ENCODE measurements around the gene CDH9.
"Not testable (repeated sequence)": the region's sequence is repeated elsewhere in the genome, so short reads cannot be mapped to it uniquely, and the experiment has no call there.

CDH9 gene

GRCh38 chr5:26884481-26884880 is 153.9 kb downstream of the CDH9 start:
- H3K27ac Mint-ChIP-seq, result no peak overlapping the region
- no peaks in the 10 kb centered on the region for H3K27me3 Mint-ChIP-seq
- H3K36me3 Mint-ChIP-seq, result no peaks in the 10 kb centered on the region
- H3K4me3 Mint-ChIP-seq, result no peak overlapping the region
- H3K9me3 Mint-ChIP-seq (ENCODE audit: low read depth), result peaks cover 9% of the 10 kb centered on the region
- H3K4me1 Mint-ChIP-seq (ENCODE audit: low read depth), result no peaks in the 10 kb centered on the region

GRCh38 chr5:26883375-26883774 is 155.0 kb downstream of the CDH9 start:
- H3K4me1 Mint-ChIP-seq (ENCODE audit: low read depth), result no peaks in the 10 kb centered on the region
- peaks cover 9% of the 10 kb centered on the region for H3K9me3 Mint-ChIP-seq (ENCODE audit: low read depth)
- no peaks in the 10 kb centered on the region for H3K27me3 Mint-ChIP-seq
- H3K36me3 Mint-ChIP-seq, result no peaks in the 10 kb centered on the region
- H3K4me3 Mint-ChIP-seq, result no peak overlapping the region
- no peak overlapping the region for H3K27ac Mint-ChIP-seq

GRCh38 chr5:26881901-26882300 is 156.5 kb downstream of the CDH9 start:
- H3K4me3 Mint-ChIP-seq, result no peak overlapping the region
- H3K9me3 Mint-ChIP-seq (ENCODE audit: low read depth), result peaks cover 6% of the 10 kb centered on the region
- no peak overlapping the region for H3K27ac Mint-ChIP-seq
- no peaks in the 10 kb centered on the region for H3K27me3 Mint-ChIP-seq
- H3K36me3 Mint-ChIP-seq, result no peaks in the 10 kb centered on the region
- no peaks in the 10 kb centered on the region for H3K4me1 Mint-ChIP-seq (ENCODE audit: low read depth)

GRCh38 chr5:26877154-26877553 is 161.2 kb downstream of the CDH9 start:
- no peaks in the 10 kb centered on the region for H3K27me3 Mint-ChIP-seq
- no peaks in the 10 kb centered on the region for H3K4me1 Mint-ChIP-seq (ENCODE audit: low read depth)
- no peaks in the 10 kb centered on the region for H3K36me3 Mint-ChIP-seq
- no peak overlapping the region for H3K27ac Mint-ChIP-seq
- no peaks in the 10 kb centered on the region for H3K9me3 Mint-ChIP-seq (ENCODE audit: low read depth)
- no peak overlapping the region for H3K4me3 Mint-ChIP-seq

- Mint-ChIP-seq H3K4me3 (no peak overlapping the region), H3K36me3 (no peaks in the 10 kb centered on the region), H3K27me3 (no peaks in the 10 kb centered on the region), H3K9me3 (ENCODE audit: low read depth) (peaks cover 6% of the 10 kb centered on the region), H3K27ac (no peak overlapping the region), H3K4me1 (ENCODE audit: low read depth) (no peaks in the 10 kb centered on the region)
These were observed 166.0 kb downstream of the CDH9 start for GRCh38 chr5:26872337-26872736.

- Mint-ChIP-seq H3K27ac (no peak overlapping the region), H3K4me1 (ENCODE audit: low read depth) (no peaks in the 10 kb centered on the region), H3K4me3 (no peak overlapping the region), H3K9me3 (ENCODE audit: low read depth) (peaks cover 19% of the 10 kb centered on the region), H3K36me3 (no peaks in the 10 kb centered on the region), H3K27me3 (no peaks in the 10 kb centered on the region)
These were observed 168.6 kb downstream of the CDH9 start for GRCh38 chr5:26869781-26870180.

- no peak overlapping the region for H3K27ac Mint-ChIP-seq
- H3K27me3 Mint-ChIP-seq, result no peaks in the 10 kb centered on the region
These were observed 169.9 kb downstream of the CDH9 start for GRCh38 chr5:26868504-26868903.

GRCh38 chr5:26864061-26864460 is 174.3 kb downstream of the CDH9 start:
- Mint-ChIP-seq H3K4me3 (no peak overlapping the region), H3K27ac (no peak overlapping the region), H3K4me1 (ENCODE audit: low read depth) (no peaks in the 10 kb centered on the region), H3K9me3 (ENCODE audit: low read depth) (peaks cover 30% of the 10 kb centered on the region), H3K27me3 (no peaks in the 10 kb centered on the region), H3K36me3 (no peaks in the 10 kb centered on the region)

More at GRCh38 chr5:26868504-26868903, 169.9 kb downstream of the CDH9 start:
- H3K4me3 Mint-ChIP-seq, result no peak overlapping the region
- peaks cover 19% of the 10 kb centered on the region for H3K9me3 Mint-ChIP-seq (ENCODE audit: low read depth)
- H3K36me3 Mint-ChIP-seq, result no peaks in the 10 kb centered on the region
- H3K4me1 Mint-ChIP-seq (ENCODE audit: low read depth), result no peaks in the 10 kb centered on the region

- H3K36me3 Mint-ChIP-seq, result no peaks in the 10 kb centered on the region
- no peaks in the 10 kb centered on the region for H3K4me1 Mint-ChIP-seq (ENCODE audit: low read depth)
- no peak overlapping the region for H3K27ac Mint-ChIP-seq
- peaks cover 41% of the 10 kb centered on the region for H3K9me3 Mint-ChIP-seq (ENCODE audit: low read depth)
- no peak overlapping the region for H3K4me3 Mint-ChIP-seq
- no peaks in the 10 kb centered on the region for H3K27me3 Mint-ChIP-seq
These were observed 182.1 kb downstream of the CDH9 start for GRCh38 chr5:26856238-26856637.

GRCh38 chr5:26852450-26852849 is 185.9 kb downstream of the CDH9 start:
- not testable (repeated sequence) for H3K36me3 Mint-ChIP-seq; H3K27ac Mint-ChIP-seq; H3K27me3 Mint-ChIP-seq; H3K4me3 Mint-ChIP-seq; H3K4me1 Mint-ChIP-seq (ENCODE audit: low read depth)
- H3K9me3 Mint-ChIP-seq (ENCODE audit: low read depth), result peaks cover 29% of the 10 kb centered on the region

- no peak overlapping the region for H3K27ac Mint-ChIP-seq
- no peak overlapping the region for H3K4me3 Mint-ChIP-seq
- H3K27me3 Mint-ChIP-seq, result no peaks in the 10 kb centered on the region
- no peaks in the 10 kb centered on the region for H3K36me3 Mint-ChIP-seq
- peaks cover 9% of the 10 kb centered on the region for H3K9me3 Mint-ChIP-seq (ENCODE audit: low read depth)
- H3K4me1 Mint-ChIP-seq (ENCODE audit: low read depth), result no peaks in the 10 kb centered on the region
These were observed 191.2 kb downstream of the CDH9 start for GRCh38 chr5:26847041-26847736.

- Mint-ChIP-seq H3K4me1 (ENCODE audit: low read depth) (no peaks in the 10 kb centered on the region), H3K9me3 (ENCODE audit: low read depth) (peaks cover 8% of the 10 kb centered on the region), H3K4me3 (no peak overlapping the region), H3K27me3 (no peaks in the 10 kb centered on the region), H3K27ac (no peak overlapping the region), H3K36me3 (no peaks in the 10 kb centered on the region)
These were observed 194.7 kb downstream of the CDH9 start for GRCh38 chr5:26843677-26844076.

GRCh38 chr5:26833596-26833995 is 204.8 kb downstream of the CDH9 start:
- H3K9me3 Mint-ChIP-seq (ENCODE audit: low read depth), result peaks cover 25% of the 10 kb centered on the region

More at GRCh38 chr5:26833596-26833995, 204.8 kb downstream of the CDH9 start:
- Mint-ChIP-seq H3K4me3 (no peak overlapping the region), H3K36me3 (no peaks in the 10 kb centered on the region), H3K27ac (no peak overlapping the region), H3K27me3 (no peaks in the 10 kb centered on the region), H3K4me1 (ENCODE audit: low read depth) (no peaks in the 10 kb centered on the region)
